AG04450 (cell line): ENCODE measurements around the gene CEP41. TPM values are rescaled to one million over a fixed set of nuclear protein-coding genes. Genes with fewer than 3 reads are reported as not detected.

Experiments used
- CTCF ChIA-PET: fragments of 300-600, 350-600 bp; formaldehyde crosslinking; extraction: SDS; loops from one replicate; lab custom pipeline; 2022; ENCODE audit warnings: antibody characterized with exemption, inconsistent platforms; lab: Charles Lee
- POLR2A ChIA-PET: fragments of 350-600 bp; formaldehyde crosslinking; extraction: SDS; loops from one replicate; lab custom pipeline; 2021; ENCODE audit warnings: antibody characterized with exemption, inconsistent platforms; lab: Yijun Ruan, JAX
- DNase-seq: peaks from one replicate; pipeline ENCODE4 v3.0.0-alpha.2; 2011; ENCODE audit warnings: low read depth, low spot score
- H3K27ac ChIP-seq: one replicate; pipeline ENCODE4 v1.5.1; 2012; ENCODE audit warnings: low read depth, low read length, control low read depth
- H3K27me3 ChIP-seq: one replicate; pipeline ENCODE4 v1.6.0; 2012; ENCODE audit warnings: low read length; ENCODE audit not compliant: control insufficient read depth, insufficient read depth
- H3K4me3 ChIP-seq: 2 replicates; pipeline ENCODE4 v1.5.1; 2011; ENCODE audit warnings: mild to moderate bottlenecking, low read depth, low read length, control low read depth
- H3K9me3 ChIP-seq: 2 replicates; pipeline ENCODE4 v1.5.1; 2012; ENCODE audit warnings: low read length; ENCODE audit not compliant: control insufficient read depth, insufficient read depth
- CTCF ChIP-seq: IDR thresholded peaks from 2 replicates; pipeline ENCODE4 v1.5.1; 2011; ENCODE audit warnings: low read depth, low read length, control low read depth, inconsistent platforms
- polyA plus RNA-seq: library from polyadenylated mRNA; depleted of rRNA; stranded (reverse); fragments of >200 nt; gene quantifications from 2 replicates; pipeline ENCODE4 v1.2.3, GENCODE V29; 2011

Gene CEP41
- polyA plus RNA-seq, 1 experiment = 26.4 TPM

- POLR2A ChIA-PET = no interaction called here
- no peak for TF ChIP-seq CTCF
- Histone ChIP-seq H3K27ac (no peak overlapping the region), H3K4me3 (no peak overlapping the region), H3K27me3 (no peaks in the 10 kb centered on the region), H3K9me3 (peaks cover 13% of the 10 kb centered on the region; the same call in 1 of the 2 replicates)
- DNase-seq = no peak
- CTCF ChIA-PET = no interaction called here
Measured at GRCh38 chr7:130383187-130383980, 57.4 kb downstream of the CEP41 start.

DNA sequence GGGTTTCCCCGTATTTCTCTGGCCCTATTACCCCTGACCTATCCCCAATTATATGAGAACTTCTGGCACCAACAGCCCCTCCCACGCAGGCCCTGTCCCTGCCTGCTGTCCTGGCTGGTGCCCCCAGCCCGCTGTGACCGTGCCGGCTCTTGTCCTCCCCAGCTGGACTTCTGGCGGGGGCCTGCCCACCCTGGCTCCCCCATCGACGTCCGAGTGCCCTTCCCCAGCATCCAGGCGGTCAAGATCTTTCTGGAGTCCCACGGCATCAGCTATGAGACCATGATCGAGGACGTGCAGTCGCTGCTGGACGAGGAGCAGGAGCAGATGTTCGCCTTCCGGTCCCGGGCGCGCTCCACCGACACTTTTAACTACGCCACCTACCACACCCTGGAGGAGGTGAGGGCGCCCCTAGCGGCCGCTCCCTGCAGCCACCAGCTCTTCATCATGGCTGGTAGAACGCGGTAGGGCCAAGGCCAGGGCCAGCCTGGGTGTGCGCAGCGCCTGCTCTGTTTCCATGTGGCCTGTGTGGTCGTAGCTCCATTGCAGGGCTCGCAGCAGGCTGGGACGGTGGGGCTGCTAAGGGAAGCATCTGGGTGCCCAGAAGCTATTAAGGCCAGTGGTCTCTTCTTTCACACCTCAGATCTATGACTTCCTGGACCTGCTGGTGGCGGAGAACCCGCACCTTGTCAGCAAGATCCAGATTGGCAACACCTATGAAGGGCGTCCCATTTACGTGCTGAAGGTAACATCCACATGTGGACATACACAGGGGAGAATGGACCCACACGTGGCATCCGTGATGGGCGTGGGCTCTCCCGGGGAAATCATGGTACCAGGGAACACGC lies 59.1 kb downstream of the CEP41 start:
- Histone ChIP-seq H3K4me3 (no peak overlapping the region), H3K27ac (no peak overlapping the region), H3K9me3 (peaks cover 18% of the 10 kb centered on the region), H3K27me3 (no peaks in the 10 kb centered on the region)
- no peak for DNase-seq
- CTCF ChIA-PET = interaction anchor here (0.6 kb wide), 1 partner anchor 168 kb away, joined by 3 read pairs; no protein-coding TSS in a partner anchor
- TF ChIP-seq CTCF = no peak
- POLR2A ChIA-PET = interaction anchor here (0.6 kb wide), 1 partner anchor 94 kb away, joined by 3 read pairs; no protein-coding TSS in a partner anchor

DNA sequence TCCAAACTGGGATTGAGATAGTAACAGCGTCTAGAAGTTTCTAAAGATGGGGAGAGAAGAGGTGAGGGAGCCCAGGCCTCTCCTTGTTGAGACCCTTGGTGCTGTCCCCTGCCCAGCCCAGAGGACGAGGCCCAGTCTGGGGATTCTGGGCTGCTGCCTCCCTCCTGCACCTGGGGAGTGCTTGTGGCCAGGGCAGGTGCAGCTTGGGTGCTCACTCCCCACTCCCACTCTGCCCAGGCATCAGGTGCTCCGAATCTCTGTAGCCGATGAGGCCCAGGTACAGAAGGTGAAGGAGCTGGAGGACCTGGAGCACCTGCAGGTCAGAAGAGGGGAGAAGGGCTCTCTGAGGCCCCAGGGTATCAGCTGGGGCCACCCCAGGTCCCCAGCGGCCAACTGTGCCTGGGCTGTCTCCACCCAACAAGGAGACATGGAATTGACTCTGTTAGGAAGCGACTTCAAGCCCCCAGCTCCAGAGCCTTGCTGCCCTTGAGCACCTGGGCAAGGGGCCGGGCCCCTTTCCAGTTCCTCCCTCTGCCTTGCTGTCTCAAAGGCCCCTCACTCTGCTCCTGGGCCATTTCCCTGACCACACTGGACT lies 59.9 kb downstream of the CEP41 start:
- Histone ChIP-seq H3K27me3 (no peaks in the 10 kb centered on the region), H3K9me3 (peaks cover 19% of the 10 kb centered on the region), H3K27ac (no peak overlapping the region), H3K4me3 (no peak overlapping the region)
- no peak for TF ChIP-seq CTCF
- ChIA-PET CTCF (interaction anchor here (1.0 kb wide), 1 partner anchor 309 kb away, joined by 3 read pairs; no protein-coding TSS in a partner anchor), POLR2A (no interaction called here)
- DNase-seq = no peak

DNA sequence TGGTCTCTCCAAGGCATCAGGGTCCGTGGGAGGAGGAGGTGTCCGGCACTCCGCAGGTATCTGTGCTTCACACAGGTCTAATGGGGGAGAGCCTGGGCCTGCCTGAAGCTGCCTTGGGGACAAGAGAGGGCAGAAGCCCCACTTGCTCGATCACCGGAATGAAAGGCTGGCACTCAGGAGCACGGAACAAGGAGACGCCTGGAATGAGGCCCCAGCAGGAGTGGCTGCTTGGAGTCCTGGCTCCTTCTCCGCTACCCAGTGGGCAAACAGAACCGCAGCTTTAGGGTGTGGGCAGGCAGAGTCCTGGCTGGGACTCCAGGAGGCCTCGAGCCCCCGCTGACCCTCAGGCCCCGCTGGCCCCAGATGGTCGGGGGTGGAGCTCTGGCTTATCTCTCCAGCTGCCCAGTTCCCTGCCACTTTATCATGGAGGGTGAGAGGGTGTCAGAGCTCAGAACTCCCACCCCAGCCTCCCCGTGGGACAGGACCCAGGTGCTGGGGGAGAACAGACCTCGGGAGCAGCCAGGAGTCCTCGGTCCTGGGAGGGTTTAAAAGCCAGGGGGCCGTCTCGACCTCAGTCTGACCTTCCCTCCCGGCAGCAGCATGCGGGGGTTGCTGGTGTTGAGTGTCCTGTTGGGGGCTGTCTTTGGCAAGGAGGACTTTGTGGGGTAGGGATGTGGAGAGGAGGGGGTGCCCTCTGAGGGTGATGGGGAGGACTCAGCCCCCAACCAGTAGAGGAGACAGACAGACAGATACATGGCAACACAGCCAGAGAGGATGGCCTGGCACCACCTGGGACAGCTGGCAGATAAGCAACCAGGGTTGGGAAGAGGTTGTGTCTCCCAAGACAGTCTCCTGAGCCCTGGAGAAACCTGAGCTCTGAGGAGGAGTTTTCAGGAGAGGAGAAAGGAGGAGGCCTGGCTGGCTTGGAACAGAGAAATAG lies 60.6 kb downstream of the CEP41 start, which contains the start of gene CPA1:
Gene CPA1, plus strand, starts transcription at position 574 of the 940 bp plus-strand sequence. Its CDS starts 27 bp downstream, at position 601.
- H3K27ac ChIP-seq = no peak within 1 kb of the TSS
- DNase-seq = no peak
- POLR2A ChIA-PET = no interaction called here

More for the DNA sequence above, 60.6 kb downstream of the CEP41 start, which contains the start of gene CPA1:
- Histone ChIP-seq H3K27me3 (no peaks in the 10 kb centered on the region), H3K4me3 (no peak within 1 kb of the TSS), H3K9me3 (peaks cover 23% of the 10 kb centered on the region)
- no peak for TF ChIP-seq CTCF
- CTCF ChIA-PET = interaction anchor here (1.0 kb wide), 1 partner anchor 308 kb away, joined by 3 read pairs; no protein-coding TSS in a partner anchor
